GM10266 (cell line): Measurements from ENCODE around the gene BMP6.
"Not testable (repeated sequence)": the region's sequence is repeated elsewhere in the genome, so short reads cannot be mapped to it uniquely, and the experiment has no call there.

Source experiments
- DNase-seq: peaks from one replicate; pipeline ENCODE4 v3.0.0; 2012; ENCODE audit errors: extremely low spot score
- TF ChIP-seq, protein P1 (sequence below): IDR thresholded peaks from 2 replicates; pipeline ENCODE4 v1.5.1; 2012; ENCODE audit warnings: mild to moderate bottlenecking, low read depth; ENCODE audit not compliant: control insufficient read depth, insufficient read depth; ENCODE audit errors: missing control alignments

The BMP6 gene

DNA sequence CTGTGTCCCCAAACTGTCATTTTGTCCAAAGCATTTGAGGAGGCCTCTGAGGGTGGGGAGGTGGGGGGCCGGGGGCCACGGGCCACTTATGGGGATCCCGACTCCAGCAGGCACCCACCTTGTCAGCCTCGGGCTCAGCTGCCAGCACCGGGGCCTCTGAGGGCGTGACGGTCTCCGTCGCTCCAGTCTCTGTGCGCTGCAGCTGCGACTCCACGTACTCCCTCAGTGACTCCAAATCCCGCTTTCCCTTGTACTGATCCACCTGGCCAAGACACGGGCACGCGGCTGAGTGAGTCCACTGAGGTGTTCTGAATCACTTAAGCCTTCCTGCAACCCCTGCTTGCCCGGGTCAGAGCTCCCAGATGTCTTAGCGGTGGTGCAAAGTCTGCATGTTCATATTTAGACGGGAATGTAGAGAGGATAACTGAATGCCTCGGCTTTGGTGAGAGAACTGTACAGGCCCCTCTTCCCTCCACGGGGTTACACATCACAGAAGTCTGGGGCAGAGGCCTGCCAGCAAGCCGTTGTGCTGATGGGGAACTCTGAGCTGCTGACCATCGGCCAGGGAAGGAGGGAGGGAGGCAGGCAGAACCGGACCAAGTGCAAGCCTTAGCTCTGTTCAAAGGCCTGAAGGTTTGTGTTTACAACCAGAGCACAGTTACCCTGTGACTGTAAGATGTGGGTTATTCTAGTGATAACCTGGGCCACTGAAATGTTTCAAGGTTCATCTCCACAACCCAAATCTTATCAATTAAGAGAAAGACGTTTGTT lies 162.9 kb downstream of the BMP6 start:
- TF ChIP-seq, protein P1, sequence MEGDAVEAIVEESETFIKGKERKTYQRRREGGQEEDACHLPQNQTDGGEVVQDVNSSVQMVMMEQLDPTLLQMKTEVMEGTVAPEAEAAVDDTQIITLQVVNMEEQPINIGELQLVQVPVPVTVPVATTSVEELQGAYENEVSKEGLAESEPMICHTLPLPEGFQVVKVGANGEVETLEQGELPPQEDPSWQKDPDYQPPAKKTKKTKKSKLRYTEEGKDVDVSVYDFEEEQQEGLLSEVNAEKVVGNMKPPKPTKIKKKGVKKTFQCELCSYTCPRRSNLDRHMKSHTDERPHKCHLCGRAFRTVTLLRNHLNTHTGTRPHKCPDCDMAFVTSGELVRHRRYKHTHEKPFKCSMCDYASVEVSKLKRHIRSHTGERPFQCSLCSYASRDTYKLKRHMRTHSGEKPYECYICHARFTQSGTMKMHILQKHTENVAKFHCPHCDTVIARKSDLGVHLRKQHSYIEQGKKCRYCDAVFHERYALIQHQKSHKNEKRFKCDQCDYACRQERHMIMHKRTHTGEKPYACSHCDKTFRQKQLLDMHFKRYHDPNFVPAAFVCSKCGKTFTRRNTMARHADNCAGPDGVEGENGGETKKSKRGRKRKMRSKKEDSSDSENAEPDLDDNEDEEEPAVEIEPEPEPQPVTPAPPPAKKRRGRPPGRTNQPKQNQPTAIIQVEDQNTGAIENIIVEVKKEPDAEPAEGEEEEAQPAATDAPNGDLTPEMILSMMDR: no peak
- DNase-seq: no peak

DNA sequence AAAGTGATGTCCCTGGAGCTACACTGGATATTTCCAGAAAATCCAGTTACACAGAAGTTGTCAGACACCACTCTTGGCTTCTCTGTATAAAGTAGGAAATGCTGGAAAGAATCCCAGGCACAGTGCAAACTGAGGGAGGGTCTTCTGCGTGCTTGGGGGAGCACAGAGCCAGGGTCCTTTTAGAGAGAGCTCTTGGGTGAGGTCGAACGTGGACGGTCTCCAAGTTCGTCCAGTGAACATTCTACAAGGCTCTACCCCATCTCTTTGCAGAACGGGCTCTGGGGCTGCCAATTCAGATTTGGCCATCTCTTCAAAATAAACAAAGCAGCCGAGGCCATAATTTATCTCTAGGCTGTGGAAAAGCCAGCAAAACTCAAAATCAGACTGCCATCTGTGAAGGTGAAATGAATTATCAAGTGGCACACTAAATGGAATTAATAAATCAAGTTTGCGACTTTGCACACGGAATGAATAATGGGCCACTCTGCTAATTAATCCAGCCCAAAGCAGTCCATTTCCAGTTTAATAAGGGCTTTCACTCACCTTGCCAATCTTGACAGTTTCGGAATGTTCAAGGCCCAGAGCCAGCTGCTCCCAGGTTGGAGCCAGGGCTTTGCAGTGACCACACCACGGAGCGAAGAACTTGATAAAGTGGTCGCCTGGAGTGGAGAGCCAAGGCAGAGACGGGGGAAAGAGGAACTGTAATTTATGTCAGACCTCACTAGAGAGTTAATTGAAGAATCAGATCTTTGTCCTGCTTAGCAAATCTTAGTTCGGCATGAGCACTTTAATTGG lies 165.4 kb downstream of the BMP6 start:
- TF ChIP-seq, protein P1: no peak
- no peak for DNase-seq

DNA sequence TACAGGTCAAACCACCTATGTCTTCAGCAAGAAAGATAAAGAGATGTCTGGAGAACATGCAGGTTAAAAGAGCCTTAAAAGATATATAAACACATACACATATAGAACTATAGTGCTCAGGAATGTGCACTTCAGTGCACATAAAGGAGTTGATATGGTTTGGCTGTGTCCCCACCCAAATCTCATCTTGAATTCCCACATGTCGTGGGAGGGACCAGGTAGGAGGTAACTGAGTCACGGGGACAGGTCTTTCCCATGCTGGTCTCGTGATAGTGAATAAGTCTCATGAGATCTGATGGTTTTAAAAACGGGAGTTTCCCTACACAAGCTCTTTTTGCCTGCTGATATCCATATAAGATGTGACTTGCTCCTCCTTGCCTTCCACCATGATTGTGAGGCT lies 166.5 kb downstream of the BMP6 start:
- not testable (repeated sequence) for DNase-seq

DNA sequence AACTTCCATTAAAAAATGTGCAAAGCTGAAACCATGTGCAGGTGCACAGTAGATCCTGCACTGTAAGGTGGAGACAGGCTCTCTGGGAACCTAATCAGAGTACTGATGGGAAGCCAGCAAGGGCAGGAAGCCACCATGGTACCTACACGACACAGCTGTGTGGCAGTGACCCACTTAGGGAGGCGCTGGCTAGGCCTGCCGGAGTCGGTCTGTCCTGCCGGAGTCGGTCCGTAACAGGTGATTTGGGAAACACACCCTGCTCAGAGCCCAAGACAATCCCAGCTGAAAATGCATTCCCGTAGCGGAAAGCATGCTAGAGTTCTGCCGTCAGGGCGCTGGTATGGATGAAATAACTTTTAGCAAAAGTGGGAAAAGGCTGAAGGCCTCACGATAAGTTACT lies 167.4 kb downstream of the BMP6 start:
- DNase-seq: no peak

DNA sequence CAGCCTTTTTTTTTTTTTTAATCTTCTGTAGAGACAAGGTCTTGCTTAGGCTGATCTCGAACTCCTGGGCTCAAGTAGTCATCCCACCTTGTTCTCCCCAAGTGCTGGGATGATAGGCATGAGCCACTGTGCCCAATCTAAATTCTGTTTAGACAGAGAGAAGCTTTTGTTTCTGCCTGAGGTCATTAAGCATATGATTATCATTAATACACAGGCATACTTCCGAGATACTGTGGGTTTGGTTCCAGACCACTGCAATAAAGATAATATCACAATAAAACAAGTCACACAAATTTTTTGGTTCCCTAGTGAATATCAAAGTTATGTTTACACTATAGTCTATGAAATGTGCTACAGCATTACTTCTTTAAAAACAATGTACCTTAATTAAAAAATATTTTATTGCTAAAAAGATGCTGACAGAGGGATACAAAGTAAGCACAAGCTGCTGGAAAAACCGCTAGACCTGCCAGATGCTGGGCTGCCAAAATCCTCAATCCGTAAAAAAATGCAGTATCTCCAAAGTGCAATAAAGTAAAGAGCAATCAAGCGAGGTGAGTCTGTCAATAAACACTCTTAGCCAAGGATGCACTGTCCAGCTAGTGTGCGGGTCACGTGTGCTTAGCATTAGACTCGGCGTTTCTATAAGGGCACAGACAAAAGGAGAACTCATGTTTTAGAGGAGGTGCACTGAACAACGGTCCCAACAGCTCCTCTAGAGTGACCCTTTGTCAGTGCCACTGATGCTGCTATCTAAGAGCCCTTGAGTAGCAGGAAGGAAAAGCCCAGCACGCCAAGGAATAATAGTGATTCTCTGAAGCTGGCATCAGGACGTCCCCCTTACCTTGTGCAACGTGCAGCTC lies 168.6 kb downstream of the BMP6 start:
- TF ChIP-seq, protein P1: no peak
- no peak for DNase-seq

More for the DNA sequence above, 167.4 kb downstream of the BMP6 start:
- TF ChIP-seq, protein P1: no peak

DNA sequence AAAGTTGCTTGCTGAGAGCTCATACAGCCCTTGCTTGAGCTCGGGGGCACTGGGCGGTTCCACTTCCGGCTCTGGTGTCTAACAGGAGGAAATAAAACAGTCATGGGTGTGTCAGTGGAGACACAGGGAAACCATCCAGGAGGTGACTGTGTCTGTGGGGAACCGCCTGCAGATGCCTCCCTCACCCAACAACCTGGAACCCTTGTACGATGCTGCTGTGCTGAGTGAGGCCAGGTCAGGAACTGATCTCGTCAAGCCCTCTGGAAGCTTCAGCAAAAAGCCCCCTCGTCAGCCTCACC lies 169.2 kb downstream of the BMP6 start:
- TF ChIP-seq, protein P1: no peak
- DNase-seq: no peak

DNA sequence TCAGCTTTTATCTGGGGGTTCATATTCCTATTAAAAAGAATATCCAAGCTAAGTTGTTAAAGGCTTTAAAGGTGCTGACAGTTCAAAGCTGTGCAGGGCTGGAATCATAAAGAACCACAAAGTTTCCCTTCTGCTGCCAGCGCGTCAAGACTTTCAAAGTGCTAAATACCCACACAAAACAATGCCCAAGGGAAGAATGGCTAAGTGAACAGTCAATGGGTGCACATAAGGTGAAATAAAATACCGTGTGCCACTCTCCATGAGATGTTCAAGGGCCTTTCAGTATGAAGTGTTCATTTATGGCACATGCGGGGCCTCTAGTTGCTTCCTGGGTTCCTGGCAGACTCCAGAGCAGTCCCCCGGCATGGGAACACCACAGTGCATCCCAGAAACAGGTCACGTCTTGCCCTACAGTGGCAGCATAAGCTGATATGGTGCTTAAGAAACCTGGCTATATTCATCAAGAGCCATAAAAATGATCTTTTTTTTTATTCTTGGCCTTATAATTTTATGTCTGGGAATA lies 170.6 kb downstream of the BMP6 start:
- TF ChIP-seq, protein P1: no peak
- no peak for DNase-seq
